MM.1S (cell line): ENCODE data around the gene IRS2.

Experiments used
- DNase-seq: peaks from one replicate; pipeline ENCODE4 v3.0.0-alpha.2; 2015
- H2AFZ ChIP-seq: fragments of 300-600 bp; sonication (generic); 2 replicates; pipeline ENCODE4 v1.6.0; 2016; ENCODE audit warnings: antibody characterized with exemption, low read length
- H3F3A ChIP-seq: fragments of 300-600 bp; sonication (generic); 2 replicates; pipeline ENCODE4 v1.6.1; 2016; ENCODE audit warnings: mild to moderate bottlenecking, antibody characterized with exemption, low read length, moderate library complexity, mixed read lengths; ENCODE audit not compliant: insufficient read depth
- H3K27ac ChIP-seq: fragments of 300-600 bp; sonication (generic); 2 replicates; pipeline ENCODE4 v1.5.1; 2016; ENCODE audit warnings: mild to moderate bottlenecking, low read length
- H3K27me3 ChIP-seq: fragments of 300-600 bp; sonication (generic); replicated peaks from 2 replicates; pipeline ENCODE4 v1.6.0; 2016; ENCODE audit warnings: low read length; ENCODE audit not compliant: insufficient read depth
- H3K36me3 ChIP-seq: fragments of 300-600 bp; sonication (generic); replicated peaks from 2 replicates; pipeline ENCODE4 v1.6.1; 2016; ENCODE audit warnings: mild to moderate bottlenecking, low read length, mixed read lengths; ENCODE audit not compliant: insufficient read depth
- H3K4me1 ChIP-seq: fragments of 300-600 bp; sonication (generic); 2 replicates; pipeline ENCODE4 v1.6.1; 2016; ENCODE audit warnings: low read length, mixed read lengths
- H3K4me2 ChIP-seq: fragments of 300-600 bp; sonication (generic); 2 replicates; pipeline ENCODE4 v1.6.0; 2016; ENCODE audit warnings: low read depth, low read length
- H3K4me3 ChIP-seq: fragments of 300-600 bp; sonication (generic); 2 replicates; pipeline ENCODE4 v1.5.1; 2016; ENCODE audit warnings: low read length, mixed read lengths
- H3K79me2 ChIP-seq: fragments of 300-600 bp; sonication (generic); 2 replicates; pipeline ENCODE4 v1.6.1; 2016; ENCODE audit warnings: mixed run types, low read length, mixed read lengths
- H3K9ac ChIP-seq: fragments of 300-600 bp; sonication (generic); 2 replicates; pipeline ENCODE4 v1.6.1; 2016; ENCODE audit warnings: low read length, mixed read lengths
- H3K9me2 ChIP-seq: fragments of 300-600 bp; sonication (generic); replicated peaks from 2 replicates; pipeline ENCODE4 v1.6.1; 2016; ENCODE audit warnings: mild to moderate bottlenecking, low read length, mixed read lengths; ENCODE audit not compliant: insufficient read depth
- H3K9me3 ChIP-seq: fragments of 300-600 bp; sonication (generic); replicated peaks from 2 replicates; pipeline ENCODE4 v1.6.1; 2016; ENCODE audit warnings: mild to moderate bottlenecking, low read length, mixed read lengths; ENCODE audit not compliant: insufficient read depth
- H4K20me1 ChIP-seq: fragments of 300-600 bp; sonication (generic); 2 replicates; pipeline ENCODE4 v1.6.1; 2016; ENCODE audit warnings: mild to moderate bottlenecking, low read length, moderate library complexity, mixed read lengths; ENCODE audit not compliant: insufficient read depth
- CTCF ChIP-seq: fragments of 300-600 bp; sonication (generic); IDR thresholded peaks from 2 replicates; pipeline ENCODE4 v1.5.1; 2016; ENCODE audit warnings: antibody characterized with exemption, low read length, mixed read lengths
- EZH2 ChIP-seq: fragments of 300-600 bp; sonication (generic); optimal IDR thresholded peaks from 2 replicates; pipeline ENCODE3; 2017; ENCODE audit warnings: low read depth, mild to moderate bottlenecking, antibody characterized with exemption, low read length, mixed read lengths
- EZH2phosphoT487 ChIP-seq: fragments of 300-600 bp; sonication (generic); IDR thresholded peaks from 2 replicates; pipeline ENCODE4 v1.6.1; 2018; ENCODE audit warnings: antibody characterized with exemption, low read length

Gene IRS2

GRCh38 chr13:109810761-109811510 is 24.6 kb upstream of the IRS2 start:
- Histone ChIP-seq H3K4me1 (no peaks in the 10 kb centered on the region), H3F3A (no peaks in the 10 kb centered on the region), H3K36me3 (no peaks in the 10 kb centered on the region), H3K9me3 (no peaks in the 10 kb centered on the region), H3K27ac (no peak overlapping the region), H3K9ac (no peak overlapping the region), H4K20me1 (no peaks in the 10 kb centered on the region), H3K27me3 (no peaks in the 10 kb centered on the region), H3K4me2 (no peak overlapping the region), H3K9me2 (no peaks in the 10 kb centered on the region), H3K79me2 (no peaks in the 10 kb centered on the region), H2AFZ (no peak overlapping the region), H3K4me3 (no peak overlapping the region)
- DNase-seq: no peak
- TF ChIP-seq EZH2phosphoT487 (no peak), EZH2 (no peak), CTCF (no peak)

DNA sequence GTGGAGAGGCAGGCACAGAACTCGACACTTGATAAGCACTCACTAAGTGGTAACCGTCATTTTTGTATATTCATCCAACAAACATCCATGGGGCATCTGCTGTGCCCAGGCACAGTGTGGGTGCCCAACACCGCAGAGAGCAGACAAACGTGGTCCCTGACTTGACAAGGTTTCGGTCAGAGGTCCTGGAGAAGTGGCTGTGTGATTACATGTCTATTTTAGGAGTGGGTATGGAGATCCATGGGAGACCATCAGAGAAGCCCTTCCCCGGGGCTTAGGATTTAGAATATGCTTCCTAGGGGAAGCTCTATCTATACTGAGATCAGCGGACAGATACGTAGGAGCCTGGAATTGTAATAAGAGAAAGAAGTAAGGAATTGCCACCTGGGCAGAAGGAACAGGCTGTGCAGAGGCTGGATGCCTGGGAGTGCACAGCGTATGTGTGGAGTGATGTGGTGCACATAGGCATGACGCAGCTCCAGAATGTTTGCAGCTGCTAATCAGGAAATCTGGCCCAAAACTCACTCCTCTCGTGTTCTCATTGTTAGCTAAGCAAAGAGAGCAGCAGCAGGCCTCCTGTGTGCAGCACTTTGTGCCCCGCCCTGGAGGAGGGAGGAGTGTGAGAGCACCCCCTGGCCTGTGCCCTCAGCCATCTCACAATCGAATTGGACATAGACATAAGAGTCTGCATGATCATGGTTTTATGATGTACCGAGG is 23.0 kb upstream of the IRS2 start:
- H2AFZ ChIP-seq: no peak overlapping the region
- no peaks in the 10 kb centered on the region for H3K27me3 ChIP-seq
- no peaks in the 10 kb centered on the region for H3K4me1 ChIP-seq
- H3K9me2 ChIP-seq: no peaks in the 10 kb centered on the region
- no peak for DNase-seq
- no peaks in the 10 kb centered on the region for H3K9me3 ChIP-seq
- H3K4me3 ChIP-seq: no peak overlapping the region
- no peak overlapping the region for H3K27ac ChIP-seq
- no peak overlapping the region for H3K4me2 ChIP-seq
- H3F3A ChIP-seq: no peaks in the 10 kb centered on the region
- no peak overlapping the region for H3K9ac ChIP-seq
- H3K36me3 ChIP-seq: no peaks in the 10 kb centered on the region
- no peaks in the 10 kb centered on the region for H4K20me1 ChIP-seq
- TF ChIP-seq EZH2: no peak
- TF ChIP-seq CTCF: no peak
- TF ChIP-seq EZH2phosphoT487: no peak
- no peaks in the 10 kb centered on the region for H3K79me2 ChIP-seq

- Histone ChIP-seq H3K36me3 (no peaks in the 10 kb centered on the region), H3K4me1 (no peaks in the 10 kb centered on the region), H3F3A (no peaks in the 10 kb centered on the region), H3K27me3 (no peaks in the 10 kb centered on the region), H2AFZ (no peak overlapping the region), H3K4me3 (no peak overlapping the region), H3K79me2 (no peaks in the 10 kb centered on the region), H3K9me2 (no peaks in the 10 kb centered on the region), H3K9ac (no peak overlapping the region), H4K20me1 (no peaks in the 10 kb centered on the region), H3K4me2 (no peak overlapping the region), H3K9me3 (no peaks in the 10 kb centered on the region), H3K27ac (no peak overlapping the region)
- no peak for DNase-seq
- TF ChIP-seq EZH2 (no peak), CTCF (no peak), EZH2phosphoT487 (no peak)
Measured at GRCh38 chr13:109807345-109807744, 21.0 kb upstream of the IRS2 start.
